H9 (cell line): ENCODE data around the gene LPCAT2. TPM values are rescaled to one million over a fixed set of nuclear protein-coding genes. Genes with fewer than 3 reads are reported as not detected.

ENCODE experiments used
- DNase-seq: peaks from one replicate; pipeline ENCODE4 v3.0.0-alpha.2; 2017
- H2AFZ ChIP-seq: one replicate; pipeline ENCODE4 v1.6.1; 2013; ENCODE audit warnings: mild to moderate bottlenecking, low read length, control low read depth, moderate library complexity
- H2AK5ac ChIP-seq: 2 replicates; pipeline ENCODE4 v1.6.1; 2013; ENCODE audit warnings: low read length, control low read depth, mixed read lengths; ENCODE audit not compliant: insufficient read length
- H2BK120ac ChIP-seq: one replicate; pipeline ENCODE4 v1.6.1; 2013; ENCODE audit warnings: low read depth, mild to moderate bottlenecking, low read length, control low read depth, inconsistent platforms; ENCODE audit not compliant: poor library complexity, severe bottlenecking
- H2BK12ac ChIP-seq: 2 replicates; pipeline ENCODE4 v1.6.1; 2013; ENCODE audit warnings: low read length, control low read depth, mixed read lengths, low read depth; ENCODE audit not compliant: insufficient read length
- H2BK15ac ChIP-seq: 2 replicates; pipeline ENCODE4 v1.6.1; 2013; ENCODE audit warnings: low read depth, low read length, control low read depth
- H2BK20ac ChIP-seq: one replicate; pipeline ENCODE4 v1.6.1; 2013; ENCODE audit warnings: low read depth, mild to moderate bottlenecking, low read length, control low read depth, inconsistent platforms; ENCODE audit not compliant: poor library complexity, severe bottlenecking
- H2BK5ac ChIP-seq: 2 replicates; pipeline ENCODE4 v1.6.1; 2013; ENCODE audit warnings: low read length, control low read depth, mixed read lengths; ENCODE audit not compliant: insufficient read length
- H3K14ac ChIP-seq: 2 replicates; pipeline ENCODE4 v1.6.1; 2013; ENCODE audit warnings: low read length, control low read depth; ENCODE audit not compliant: insufficient read depth
- H3K18ac ChIP-seq: 2 replicates; pipeline ENCODE4 v1.6.1; 2013; ENCODE audit warnings: low read depth, mild to moderate bottlenecking, mixed read lengths, low read length, control low read depth; ENCODE audit not compliant: insufficient read length
- H3K23ac ChIP-seq: 2 replicates; pipeline ENCODE4 v1.6.1; 2013; ENCODE audit warnings: low read length, control low read depth, mixed read lengths, low read depth; ENCODE audit not compliant: insufficient read length
- H3K23me2 ChIP-seq: 2 replicates; pipeline ENCODE4 v1.6.1; 2013; ENCODE audit warnings: low read depth, mild to moderate bottlenecking, mixed read lengths, low read length, control low read depth; ENCODE audit not compliant: insufficient read length, poor library complexity, severe bottlenecking
- H3K27ac ChIP-seq: 2 replicates; pipeline ENCODE4 v1.5.1; 2013; ENCODE audit warnings: low read length, control low read depth, mixed read lengths, low read depth; ENCODE audit not compliant: insufficient read length
- H3K27me3 ChIP-seq: 2 replicates; pipeline ENCODE4 v1.6.1; 2013; ENCODE audit warnings: low read length, control low read depth, inconsistent platforms; ENCODE audit not compliant: insufficient read depth
- H3K4ac ChIP-seq: 2 replicates; pipeline ENCODE4 v1.6.1; 2013; ENCODE audit warnings: low read depth, mild to moderate bottlenecking, control low read depth, inconsistent platforms, low read length, moderate library complexity
- H3K4me1 ChIP-seq: 2 replicates; pipeline ENCODE4 v1.6.1; 2013; ENCODE audit warnings: low read length, control low read depth, inconsistent platforms; ENCODE audit not compliant: insufficient read depth
- H3K4me2 ChIP-seq: 2 replicates; pipeline ENCODE4 v1.6.1; 2013; ENCODE audit warnings: low read length, control low read depth, mixed read lengths; ENCODE audit not compliant: insufficient read length, insufficient read depth
- H3K56ac ChIP-seq: 2 replicates; pipeline ENCODE4 v1.6.1; 2013; ENCODE audit warnings: low read depth, mild to moderate bottlenecking, mixed read lengths, low read length, control low read depth; ENCODE audit not compliant: insufficient read length
- H3K79me1 ChIP-seq: 2 replicates; pipeline ENCODE4 v1.6.1; 2013; ENCODE audit warnings: low read depth, mild to moderate bottlenecking, moderate library complexity, low read length, control low read depth, inconsistent platforms; ENCODE audit not compliant: insufficient read depth, poor library complexity, severe bottlenecking
- H3K79me2 ChIP-seq: 2 replicates; pipeline ENCODE4 v1.6.1; 2013; ENCODE audit warnings: low read length, control low read depth, inconsistent platforms; ENCODE audit not compliant: insufficient read depth
- H3K9ac ChIP-seq: 2 replicates; pipeline ENCODE4 v1.6.1; 2013; ENCODE audit warnings: low read length, control low read depth, mixed read lengths; ENCODE audit not compliant: insufficient read length; ENCODE audit errors: extremely low read depth
- H3K9me3 ChIP-seq: one replicate; pipeline ENCODE4 v1.6.1; 2013; ENCODE audit warnings: low read depth, low read length, inconsistent platforms; ENCODE audit not compliant: control insufficient read depth
- H3T11ph ChIP-seq: one replicate; pipeline ENCODE4 v1.6.1; 2013; ENCODE audit warnings: mild to moderate bottlenecking, low read length, control low read depth, inconsistent platforms
- H4K20me1 ChIP-seq: one replicate; pipeline ENCODE4 v1.6.1; 2013; ENCODE audit not compliant: control insufficient read depth, insufficient read length, insufficient read depth
- H4K5ac ChIP-seq: 2 replicates; pipeline ENCODE4 v1.6.1; 2013; ENCODE audit warnings: low read depth, mild to moderate bottlenecking, mixed read lengths, low read length, control low read depth; ENCODE audit not compliant: insufficient read length
- H4K8ac ChIP-seq: replicated peaks from 2 replicates; pipeline ENCODE4 v1.6.1; 2013; ENCODE audit warnings: low read length, control low read depth, mixed read lengths, low read depth; ENCODE audit not compliant: insufficient read length
- H4K91ac ChIP-seq: 2 replicates; pipeline ENCODE4 v1.6.1; 2013; ENCODE audit warnings: low read depth, mild to moderate bottlenecking, moderate library complexity, mixed read lengths, low read length, control low read depth; ENCODE audit not compliant: insufficient read length
- H3K27ac Mint-ChIP-seq, 3 experiments: 2 replicates in 2 of 3; 3 replicates in 1 of 3; pipeline ENCODE4 v1.8.0; 2020 to 2021; ENCODE audit warnings: mixed read lengths in 3 of 3, mild to moderate bottlenecking in 1 of 3, moderate library complexity in 1 of 3
- H3K27me3 Mint-ChIP-seq: 2 replicates; pipeline ENCODE4 v1.8.0; 2021; ENCODE audit warnings: low read depth, mild to moderate bottlenecking, moderate library complexity, mixed read lengths
- H3K36me3 Mint-ChIP-seq, 3 experiments: 2 replicates in 2 of 3; 3 replicates in 1 of 3; pipeline ENCODE4 v1.8.0; 2020 to 2021; ENCODE audit warnings: low read depth in 3 of 3, mixed read lengths in 3 of 3; ENCODE audit not compliant: insufficient read depth in 1 of 3
- H3K4me1 Mint-ChIP-seq, 2 experiments: 2 replicates each; pipeline ENCODE4 v1.8.0; 2020; ENCODE audit warnings: mixed read lengths in 2 of 2
- H3K4me3 Mint-ChIP-seq, 2 experiments: 2 replicates in 1 of 2; 3 replicates in 1 of 2; pipeline ENCODE4 v1.8.0; 2020 to 2021; ENCODE audit warnings: mild to moderate bottlenecking in 2 of 2, mixed read lengths in 2 of 2, moderate library complexity in 1 of 2
- H3K9me3 Mint-ChIP-seq, 2 experiments: 2 replicates in 1 of 2; 3 replicates in 1 of 2; pipeline ENCODE4 v1.8.0; 2020; ENCODE audit warnings: mild to moderate bottlenecking in 2 of 2, mixed read lengths in 2 of 2, moderate library complexity in 1 of 2
- CTCF ChIP-seq: fragments of 200-600 bp; sonication (generic); conservative IDR thresholded peaks from 3 replicates; pipeline ENCODE4 v1.8.0; 2021; ENCODE audit warnings: antibody characterized with exemption, mild to moderate bottlenecking
- WGBS: extraction: QIAGEN DNeasy Blood & Tissue Kit; methylation state at CpG from one replicate; pipeline ENCODE4 v1.1.7; 2013; ENCODE audit warnings: missing lambda C conversion rate, low lambda C conversion rate, mixed read lengths; ENCODE audit not compliant: insufficient read length; ENCODE audit errors: extremely low coverage; 5-methylcytosine and 5-hydroxymethylcytosine counted together
- total RNA-seq: library from RNA; stranded (reverse); gene quantifications from 2 replicates; pipeline ENCODE4 v1.2.1, GENCODE V29; 2021

LPCAT2 gene
- total RNA-seq, 1 experiment from 2014 or later = 2.8 TPM

GRCh38 chr16:55605754-55606336 lies 97.0 kb downstream of the LPCAT2 start:
- Mint-ChIP-seq H3K27me3 (peaks cover 9% of the 10 kb centered on the region), H3K27ac (no peak overlapping the region), H3K36me3 (peaks cover 0 to 4% (median 2%) of the 10 kb centered on the region in 3 experiments; a peak in 2 of 7 replicates), H3K4me3 (no peak overlapping the region), H3K4me1 (no peaks in the 10 kb centered on the region), H3K9me3 (peaks cover 0 to 2% of the 10 kb centered on the region in 2 experiments; a peak in 1 of 5 replicates)
- H3K79me2 ChIP-seq = no peaks in the 10 kb centered on the region
- no peak overlapping the region for H2AFZ ChIP-seq
- no peak overlapping the region for H3K27ac ChIP-seq
- no peak overlapping the region for H2BK20ac ChIP-seq
- H3K4ac ChIP-seq = no peak overlapping the region
- no peaks in the 10 kb centered on the region for H3K4me1 ChIP-seq
- H3K4me2 ChIP-seq = no peak overlapping the region
- no peak for TF ChIP-seq CTCF
- no peak overlapping the region for H3K14ac ChIP-seq
- no peaks in the 10 kb centered on the region for H3K9me3 ChIP-seq
- no peaks in the 10 kb centered on the region for H3K23me2 ChIP-seq
- H3K18ac ChIP-seq = no peak overlapping the region
- H3K56ac ChIP-seq = no peak overlapping the region
- H4K20me1 ChIP-seq = no peaks in the 10 kb centered on the region
- DNase-seq = no peak
- H3K9ac ChIP-seq = no peak overlapping the region
- no peaks in the 10 kb centered on the region for H3K79me1 ChIP-seq
- H4K8ac ChIP-seq = no peak overlapping the region
- H2AK5ac ChIP-seq = no peak overlapping the region
- H3T11ph ChIP-seq = no peak overlapping the region
- H2BK12ac ChIP-seq = no peak overlapping the region
- no peak overlapping the region for H2BK120ac ChIP-seq
- H2BK5ac ChIP-seq = no peak overlapping the region
- no peak overlapping the region for H2BK15ac ChIP-seq
- H3K23ac ChIP-seq = no peak overlapping the region
- WGBS = no CpG with 5 or more reads among the region's 4 CpGs
- H4K91ac ChIP-seq = no peak overlapping the region
- no peak overlapping the region for H4K5ac ChIP-seq
- no peaks in the 10 kb centered on the region for H3K27me3 ChIP-seq
